ENCODE results near the gene GMEB2.
"Not testable (repeated sequence)": the region's sequence is repeated elsewhere in the genome, so short reads cannot be mapped to it uniquely, and the experiment has no call there.

GMEB2 gene

DNA sequence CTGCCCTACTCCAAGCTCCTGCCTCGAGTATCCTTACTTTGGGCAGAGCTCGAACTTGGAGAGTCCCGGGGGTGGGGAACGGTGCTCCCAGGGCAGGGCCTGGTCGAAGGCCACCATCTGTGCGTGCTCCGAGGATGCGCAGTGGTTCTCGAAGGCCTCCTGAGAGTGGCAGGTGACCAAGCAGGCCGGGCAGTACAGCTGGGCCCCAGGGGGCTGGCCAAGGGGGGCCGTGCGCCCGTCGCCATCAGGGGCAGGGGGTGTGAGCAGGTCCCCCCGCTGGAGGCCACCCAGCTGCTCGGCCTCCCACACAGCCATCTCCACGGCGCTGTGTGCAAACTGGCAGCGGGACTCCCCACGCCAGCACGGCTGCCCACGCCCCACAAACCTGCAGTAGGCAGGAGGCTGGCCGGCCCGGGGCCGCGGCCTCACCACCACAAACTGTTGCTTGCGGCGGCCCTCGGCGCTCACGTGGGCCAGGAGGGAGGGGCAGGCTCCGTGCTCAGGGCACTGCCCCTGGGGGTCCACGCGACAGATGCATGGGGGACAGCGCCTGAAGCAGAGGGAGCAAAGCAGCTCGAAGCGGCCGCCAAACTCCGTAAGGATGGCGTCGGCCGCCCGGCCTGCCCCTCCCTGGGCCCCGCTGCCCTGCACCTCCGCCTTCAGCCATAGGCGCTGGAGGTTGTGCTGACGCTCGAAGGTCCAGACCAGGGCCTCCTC lies 54.7 kb downstream of the GMEB2 start:
- DNase-seq (ENCODE audit: low spot score) = no peak

- DNase-seq (ENCODE audit: low spot score) = not testable (repeated sequence)
Observed at GRCh38 chr20:63571087-63571478, 55.8 kb downstream of the GMEB2 start.

- DNase-seq (ENCODE audit: low spot score) = no peak
Observed at GRCh38 chr20:63570281-63571086, 56.4 kb downstream of the GMEB2 start.

- no peak for DNase-seq (ENCODE audit: low spot score)
Observed at GRCh38 chr20:63568986-63569949, 57.6 kb downstream of the GMEB2 start.

- DNase-seq (ENCODE audit: low spot score) = no peak
Observed at GRCh38 chr20:63568170-63568981, 58.5 kb downstream of the GMEB2 start.

DNA sequence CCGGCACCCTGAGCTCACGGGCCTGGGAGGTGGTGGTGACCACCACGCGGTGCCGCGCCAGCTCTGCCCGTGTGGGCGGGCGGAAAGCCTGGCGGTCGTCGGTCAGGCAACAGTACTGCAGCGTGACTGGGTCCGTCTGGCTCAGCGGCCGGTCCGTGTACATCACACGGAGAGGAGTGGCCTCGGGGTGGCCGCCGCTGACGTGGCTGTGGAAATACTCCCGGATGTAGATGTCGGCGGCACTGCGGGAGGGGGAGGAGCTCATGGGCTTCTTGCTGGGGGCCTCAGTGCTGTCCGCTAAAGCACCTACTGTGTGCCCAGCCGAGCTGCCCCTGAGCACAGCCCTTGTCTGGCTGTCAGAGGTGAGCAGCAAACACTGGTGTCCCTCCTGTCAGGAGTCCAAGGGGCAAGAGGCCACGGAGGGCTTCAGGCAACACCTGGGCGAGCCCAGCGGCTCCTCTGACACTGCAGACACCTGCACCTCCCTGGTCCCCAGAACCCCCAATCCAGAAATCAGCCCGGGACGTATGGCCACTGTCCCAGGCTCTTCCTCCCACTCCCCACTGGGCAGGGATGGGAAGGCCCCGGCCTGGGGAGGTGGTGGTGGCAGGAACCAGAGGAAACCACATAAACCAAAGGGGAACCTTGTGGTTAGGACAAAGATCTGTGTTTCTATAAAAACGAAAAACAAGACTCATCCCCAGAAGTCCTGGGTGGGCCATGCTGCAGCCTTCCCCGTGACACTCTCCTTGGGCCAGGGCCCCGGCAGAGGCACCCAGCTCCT lies 59.3 kb downstream of the GMEB2 start:
- DNase-seq (ENCODE audit: low spot score) = no peak

DNA sequence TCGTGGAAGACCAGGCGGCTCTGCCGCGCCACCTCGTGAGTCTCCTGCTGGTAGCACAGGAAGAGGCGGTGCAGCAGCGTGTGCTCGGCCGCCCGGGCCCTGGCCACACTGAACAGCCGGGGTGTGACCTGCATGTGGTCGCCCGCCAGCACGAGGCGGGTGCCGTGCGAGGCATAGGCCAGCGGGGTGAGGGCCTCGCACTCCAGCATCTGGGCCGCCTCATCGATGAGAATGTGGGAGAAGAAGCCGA lies 59.8 kb downstream of the GMEB2 start:
- no peak for DNase-seq (ENCODE audit: low spot score)

GRCh38 chr20:63566395-63567135 lies 60.3 kb downstream of the GMEB2 start:
- DNase-seq (ENCODE audit: low spot score) = no peak

DNA sequence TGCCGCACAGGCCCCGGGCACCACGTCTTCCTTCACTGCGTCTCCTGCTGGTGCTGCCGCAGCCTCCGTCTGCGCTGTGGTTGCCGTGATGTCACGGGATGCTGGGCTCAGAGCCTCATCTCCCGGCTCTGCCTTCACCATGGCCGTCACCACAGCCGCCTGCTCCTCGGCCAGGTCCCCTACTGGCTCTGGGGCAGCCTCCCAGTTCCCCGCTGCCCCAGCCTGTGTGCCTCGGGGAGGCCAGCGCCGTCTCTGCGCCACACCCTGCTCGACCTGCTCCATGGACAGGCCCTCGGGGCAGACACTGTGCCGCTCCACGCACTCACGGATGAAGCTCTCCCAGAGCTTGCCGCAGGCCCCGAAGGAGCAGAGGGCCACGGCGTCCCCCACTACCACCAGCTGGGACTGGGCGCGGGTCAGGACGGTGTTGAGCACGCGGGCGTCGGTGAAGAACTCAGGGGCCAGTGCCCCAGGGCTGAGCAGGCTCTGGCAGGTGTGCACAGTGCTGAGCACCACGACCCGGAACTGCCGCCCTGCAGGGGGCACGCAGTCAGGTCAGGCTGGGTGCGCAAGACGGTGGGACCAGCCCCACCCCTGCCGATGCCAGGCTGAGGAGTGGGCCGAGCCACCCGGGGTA lies 61.1 kb downstream of the GMEB2 start:
- no peak for DNase-seq (ENCODE audit: low spot score)

DNA sequence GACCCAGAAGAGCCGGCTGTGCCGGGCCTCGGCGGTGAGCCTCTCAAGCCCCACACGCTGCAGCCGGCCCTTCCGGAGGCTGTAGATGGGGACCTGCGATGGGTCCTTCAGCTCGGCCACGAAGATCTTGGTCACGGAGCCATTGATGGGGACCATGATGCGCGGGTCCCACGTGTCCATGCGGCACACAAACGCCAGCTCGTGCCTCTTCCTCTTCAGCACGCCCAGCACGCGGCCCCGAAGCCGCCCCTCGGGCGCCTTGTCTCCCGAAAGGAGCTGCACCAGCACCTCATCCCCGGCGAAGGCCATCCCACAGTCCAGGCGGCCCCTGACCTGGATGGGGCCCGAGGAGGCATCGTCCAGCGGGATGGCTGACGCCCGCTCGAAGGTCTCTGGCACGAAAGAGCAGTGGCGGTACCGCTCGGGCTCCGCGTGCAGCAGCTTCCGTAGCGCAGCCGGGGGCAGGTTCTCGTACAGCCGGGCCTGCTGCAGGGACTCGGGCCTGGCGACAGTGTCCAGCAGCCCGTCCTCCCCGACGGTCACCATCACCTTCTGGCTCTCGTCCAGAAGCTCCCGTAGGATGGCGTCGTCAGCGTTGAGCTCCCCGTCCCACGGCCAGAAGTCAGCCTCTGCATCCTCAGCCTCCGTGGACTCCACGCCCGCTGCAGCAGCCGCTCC lies 61.7 kb downstream of the GMEB2 start:
- no peak for DNase-seq (ENCODE audit: low spot score)

DNA sequence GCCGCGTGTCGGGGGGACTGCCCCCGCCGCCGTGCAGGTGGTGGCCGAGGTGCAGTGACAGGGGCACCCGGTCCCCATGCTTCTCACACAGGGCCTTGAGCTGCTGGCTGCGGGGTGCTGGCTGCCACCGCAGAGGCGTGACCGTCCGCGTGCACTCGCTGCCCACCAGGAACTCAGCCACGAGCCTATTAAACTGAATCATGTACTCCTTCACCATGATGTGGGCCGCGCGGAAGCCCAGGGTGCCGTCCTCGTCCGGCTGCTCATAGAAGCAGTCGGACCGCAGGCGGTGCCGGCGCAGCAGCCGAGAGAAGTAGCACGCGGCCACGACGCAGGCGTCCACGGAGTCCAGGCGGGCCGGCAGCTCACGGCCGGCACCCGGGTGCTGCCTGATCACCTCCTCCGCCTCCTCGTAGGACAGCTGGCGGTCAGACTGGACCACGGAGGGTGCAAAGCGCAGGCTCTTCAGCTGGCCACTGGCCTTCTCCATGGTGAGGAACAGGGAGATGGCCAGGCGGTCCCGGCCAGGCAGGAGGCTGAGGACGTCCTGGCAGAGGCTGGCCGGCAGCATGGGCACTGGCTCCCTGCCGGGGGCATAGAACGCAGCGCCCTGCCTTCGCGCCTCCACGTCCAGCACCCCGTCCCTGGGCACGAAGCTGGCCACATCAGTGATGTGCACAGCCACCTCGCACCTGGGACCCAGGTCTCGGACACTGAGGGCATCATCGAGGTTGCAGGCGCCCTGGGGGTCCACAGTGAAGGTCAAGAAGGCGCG lies 62.7 kb downstream of the GMEB2 start:
- DNase-seq (ENCODE audit: low spot score) = no peak

DNA sequence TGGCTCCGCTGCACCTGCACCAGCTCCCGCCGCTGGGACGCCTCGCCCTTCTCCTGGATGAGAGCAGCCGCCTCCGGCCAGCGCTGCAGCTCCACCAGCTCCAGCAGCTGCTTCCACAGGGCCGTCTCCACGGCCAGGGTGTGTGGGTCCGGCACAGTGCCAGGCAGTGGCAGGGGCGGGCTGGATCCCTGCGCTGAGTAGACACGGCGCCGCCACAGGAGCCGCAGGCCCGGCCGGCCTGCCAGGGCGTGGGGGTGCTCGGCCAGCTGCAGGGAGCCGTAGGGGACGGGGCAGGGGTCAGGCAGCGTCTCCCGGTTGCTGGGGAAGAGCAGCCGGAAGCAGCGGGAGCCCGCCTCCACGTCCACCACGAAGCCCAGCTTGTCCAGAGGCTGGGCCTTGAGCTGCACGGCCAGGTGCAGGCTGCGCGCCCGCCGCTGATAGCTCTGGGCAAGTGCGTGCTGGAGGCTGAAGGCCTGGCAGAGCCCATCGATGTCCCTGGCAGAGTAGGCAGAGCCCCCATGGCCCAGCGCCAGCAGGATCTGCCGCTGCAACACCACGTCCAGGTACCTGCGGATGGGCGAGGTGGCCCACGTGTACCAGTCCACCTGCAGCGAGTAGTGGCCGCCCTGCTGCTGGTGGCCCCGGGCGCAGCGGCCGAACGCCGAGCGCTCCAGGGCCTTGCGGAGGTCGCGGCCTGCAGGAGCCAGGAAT lies 63.5 kb downstream of the GMEB2 start:
- no peak for DNase-seq (ENCODE audit: low spot score)

DNA sequence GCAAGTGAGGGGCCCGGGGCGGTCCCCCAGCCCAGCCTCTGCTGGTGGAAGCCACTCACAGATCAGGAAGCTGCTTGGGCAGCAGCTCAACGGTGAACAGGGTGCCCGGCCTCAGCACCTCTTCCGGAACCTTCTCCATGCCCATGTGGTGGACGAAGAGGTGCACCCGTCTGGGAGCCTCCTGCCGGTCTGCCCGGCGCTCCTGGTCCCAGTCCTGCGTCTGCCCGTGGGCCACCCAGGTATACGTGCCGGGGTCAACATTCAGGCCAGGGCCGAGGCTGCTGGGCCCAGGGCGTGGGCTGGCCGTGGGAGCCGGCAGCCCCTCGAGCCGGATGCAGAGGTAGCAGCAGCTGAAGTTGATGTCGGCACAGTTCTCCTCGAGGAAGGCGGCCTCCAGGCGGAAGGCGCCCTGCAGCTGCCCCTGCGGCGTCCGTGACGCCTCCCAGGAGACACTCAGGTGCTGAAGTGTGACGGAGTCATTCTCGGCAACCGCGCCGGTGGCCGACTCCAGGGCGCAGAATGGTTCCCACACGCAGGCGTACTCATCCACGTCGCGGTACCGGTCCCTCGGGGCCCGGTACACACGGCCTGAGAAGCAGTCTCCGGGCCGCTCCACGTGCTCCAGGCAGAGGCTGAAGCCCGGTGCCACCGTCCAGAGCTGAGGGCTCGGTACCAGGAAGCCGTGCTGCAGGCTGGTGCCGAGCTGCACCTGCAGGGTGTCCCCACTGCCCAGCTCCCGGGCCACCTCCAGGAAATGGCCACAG lies 64.3 kb downstream of the GMEB2 start:
- no peak for DNase-seq (ENCODE audit: low spot score)

DNA sequence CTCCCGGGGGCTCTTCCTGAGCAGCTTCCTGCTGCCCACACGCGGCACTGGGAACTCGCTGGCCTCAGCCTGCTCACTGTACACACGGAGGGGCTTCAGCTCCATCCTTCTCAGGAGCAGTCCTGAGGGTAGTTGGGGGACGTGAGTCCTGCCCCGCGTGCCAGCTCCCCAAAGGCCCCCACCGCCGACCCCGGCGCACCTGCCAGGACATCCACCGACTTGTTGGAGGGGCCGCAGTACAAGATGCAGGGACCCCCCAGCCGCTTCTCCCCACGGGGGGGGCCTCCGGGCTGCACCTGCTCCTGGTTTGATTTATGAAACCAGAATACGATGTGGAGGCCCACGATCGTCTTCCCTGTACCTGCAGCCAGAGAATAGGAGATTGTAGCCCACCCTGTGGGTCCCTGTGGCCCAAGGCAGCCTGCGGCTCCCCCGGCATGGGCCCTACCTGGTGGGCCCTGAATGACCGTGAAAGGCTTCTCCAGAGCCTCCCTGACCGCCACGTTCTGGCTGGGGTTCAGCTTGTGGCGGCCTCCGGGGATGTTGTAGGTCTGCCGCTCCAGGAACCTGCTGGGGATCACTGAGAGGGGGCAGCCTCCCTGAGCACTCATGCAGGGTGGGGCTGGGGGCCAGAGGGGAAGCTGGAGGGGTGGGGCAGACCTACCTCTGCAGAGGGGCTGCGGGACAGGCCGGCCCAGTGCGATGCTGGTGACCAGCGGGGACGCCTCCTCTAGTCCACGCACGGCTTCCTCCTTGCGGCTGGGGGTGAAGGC lies 65.1 kb downstream of the GMEB2 start:
- DNase-seq (ENCODE audit: low spot score) = no peak

GRCh38 chr20:63560856-63561609 lies 65.9 kb downstream of the GMEB2 start:
- no peak for DNase-seq (ENCODE audit: low spot score)

All from cerebellar cortex (tissue), 1 donor.